Measurements from ENCODE around the gene SNRPB. TPM values are rescaled to one million over a fixed set of nuclear protein-coding genes. Genes with fewer than 3 reads are reported as not detected.

The SNRPB gene
- polyA plus RNA-seq, 1 experiment, result 137 TPM

- no peak overlapping the region for H3K27ac ChIP-seq (ENCODE audit: low read depth, low read length)
- POLR2A ChIA-PET, result no interaction called here
Measured at GRCh38 chr20:2475850-2476741, 5.5 kb upstream of the SNRPB start.

GRCh38 chr20:2473516-2473915 is 2.9 kb upstream of the SNRPB start:
- no peak for TF ChIP-seq CTCF (IDR thresholded peaks at IDR 0.05; ENCODE audit: low read depth, low read length)
- peak; percentile 72 for DNase-seq (ENCODE audit: low read depth, low spot score)
- no peaks in the 10 kb centered on the region; the same call in 1 of the 2 replicates for H3K9me3 ChIP-seq (ENCODE audit: control insufficient read depth, insufficient read depth, low read length)
- H3K27ac ChIP-seq (ENCODE audit: low read depth, low read length), result no peak overlapping the region
- CTCF ChIA-PET, result interaction anchor here (1.5 to 2.6 kb wide), 2 partner anchors 48 to 50 kb away, joined by 3 to 9 read pairs; no protein-coding TSS in a partner anchor
- POLR2A ChIA-PET, result no interaction called here
- H3K4me3 ChIP-seq (ENCODE audit: low read depth, low read length), result no peak overlapping the region
- no peaks in the 10 kb centered on the region for H3K27me3 ChIP-seq (ENCODE audit: control insufficient read depth, insufficient read depth, low read length)

More at GRCh38 chr20:2475850-2476741, 5.5 kb upstream of the SNRPB start:
- Histone ChIP-seq H3K9me3 (ENCODE audit: control insufficient read depth, insufficient read depth, low read length) (no peaks in the 10 kb centered on the region; the same call in 1 of the 2 replicates), H3K4me3 (ENCODE audit: low read depth, low read length) (no peak overlapping the region), H3K27me3 (ENCODE audit: control insufficient read depth, insufficient read depth, low read length) (no peaks in the 10 kb centered on the region)
- CTCF ChIA-PET, result interaction anchor here (1.0 kb wide), 1 partner anchor 20 kb away, joined by 3 read pairs; no protein-coding TSS in a partner anchor
- no peak for DNase-seq (ENCODE audit: low read depth, low spot score)
- TF ChIP-seq CTCF (IDR thresholded peaks at IDR 0.05; ENCODE audit: low read depth, low read length), result no peak

GRCh38 chr20:2469991-2470422 is 582 bp downstream of the SNRPB start:
- peak overlapping the region; percentile 94 for H3K4me3 ChIP-seq (ENCODE audit: low read depth, low read length)
- peak overlapping the region; percentile 96 for H3K27ac ChIP-seq (ENCODE audit: low read depth, low read length)
- H3K27me3 ChIP-seq (ENCODE audit: control insufficient read depth, insufficient read depth, low read length), result no peaks in the 10 kb centered on the region
- TF ChIP-seq CTCF (IDR thresholded peaks at IDR 0.05; ENCODE audit: low read depth, low read length), result no peak
- no peak for DNase-seq (ENCODE audit: low read depth, low spot score)
- CTCF ChIA-PET, result interaction anchor here (0.9 to 2.6 kb wide), 7 partner anchors 13 to 181 kb away, joined by 3 to 13 read pairs (median 3); no protein-coding TSS in a partner anchor
- no peaks in the 10 kb centered on the region; the same call in 1 of the 2 replicates for H3K9me3 ChIP-seq (ENCODE audit: control insufficient read depth, insufficient read depth, low read length)
- POLR2A ChIA-PET, result interaction anchor here (0.5 to 2.2 kb wide), 11 partner anchors 9 to 1320 kb away, joined by 3 to 21 read pairs (median 5); partner anchors contain the start of genes NOP56 and ZNF343

- TF ChIP-seq CTCF (IDR thresholded peaks at IDR 0.05; ENCODE audit: low read depth, low read length), result no peak
- no peak overlapping the region for H3K27ac ChIP-seq (ENCODE audit: low read depth, low read length)
- POLR2A ChIA-PET, result no interaction called here
- DNase-seq (ENCODE audit: low read depth, low spot score), result no peak
- H3K27me3 ChIP-seq (ENCODE audit: control insufficient read depth, insufficient read depth, low read length), result no peaks in the 10 kb centered on the region
- CTCF ChIA-PET, result interaction anchor here (0.6 to 3.4 kb wide), 6 partner anchors 14 to 275 kb away, joined by 3 to 22 read pairs (median 10); no protein-coding TSS in a partner anchor
- H3K4me3 ChIP-seq (ENCODE audit: low read depth, low read length), result peak overlapping the region; percentile 94
- no peaks in the 10 kb centered on the region; the same call in 1 of the 2 replicates for H3K9me3 ChIP-seq (ENCODE audit: control insufficient read depth, insufficient read depth, low read length)
Measured at GRCh38 chr20:2468581-2469407, 1.8 kb downstream of the SNRPB start.
